ENCODE results near the gene CXXC5.
"Not testable (repeated sequence)": the region's sequence is repeated elsewhere in the genome, so short reads cannot be mapped to it uniquely, and the experiment has no call there.

Gene CXXC5

GRCh38 chr5:139710319-139711066 lies 62.3 kb downstream of the CXXC5 start:
- no peak overlapping the region for H3K9ac ChIP-seq (ENCODE audit: low read depth, low read length)
- H3K36me3 ChIP-seq (ENCODE audit: control insufficient read depth, insufficient read depth, low read length): no peaks in the 10 kb centered on the region
- H3K9me3 ChIP-seq (ENCODE audit: control insufficient read depth, insufficient read depth, low read length): no peaks in the 10 kb centered on the region
- H3K4me1 ChIP-seq (ENCODE audit: control insufficient read depth, insufficient read depth, low read length): peaks cover 23% of the 10 kb centered on the region
- peak overlapping the region; percentile 66 for H3K4me3 ChIP-seq (ENCODE audit: low read depth, low read length)
- H3K27me3 ChIP-seq (ENCODE audit: control insufficient read depth, insufficient read depth, low read length): peaks cover 20% of the 10 kb centered on the region

DNA sequence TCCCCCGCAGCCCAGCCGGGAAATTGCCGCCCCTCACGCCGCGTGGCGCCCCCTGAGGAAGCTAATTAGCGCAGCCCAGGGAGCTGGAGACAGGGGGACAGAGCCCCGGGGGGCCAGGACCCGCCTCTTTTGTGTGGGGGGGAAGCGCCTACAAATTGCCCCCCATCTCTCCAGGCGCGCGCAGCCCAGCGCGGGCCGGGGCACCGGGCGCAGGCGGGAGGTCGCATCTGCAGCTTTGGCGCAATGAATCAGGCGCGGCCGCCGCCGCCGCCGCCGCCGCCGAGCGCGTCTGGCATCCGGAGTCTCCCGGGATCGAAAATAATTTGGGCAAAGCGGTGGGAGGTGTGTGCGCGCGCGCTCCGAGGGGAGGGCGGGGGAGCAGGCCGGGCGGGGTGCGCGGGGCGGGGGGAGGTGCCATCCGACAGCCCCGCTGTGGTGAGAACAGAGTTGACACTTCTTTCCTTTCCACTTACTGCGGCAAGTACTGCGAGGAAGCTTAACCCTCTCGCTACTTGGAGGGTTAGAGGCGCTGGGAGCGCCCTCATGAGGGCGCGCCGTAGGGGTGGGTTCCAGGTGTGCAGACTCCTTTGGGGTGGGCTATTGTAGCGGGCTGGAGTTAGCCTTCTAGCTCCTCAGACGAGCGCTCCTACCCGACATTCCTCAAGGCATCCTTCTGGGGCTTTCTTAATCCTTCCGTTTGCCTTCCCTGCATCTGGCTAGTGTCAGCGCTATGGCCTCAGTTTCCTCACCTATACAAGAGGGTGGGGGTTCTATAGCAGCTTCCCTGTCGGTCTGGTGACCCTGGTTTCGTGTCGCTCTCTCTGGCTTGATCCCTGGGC lies 63.1 kb downstream of the CXXC5 start:
- peak overlapping the region; percentile 49 for H3K9ac ChIP-seq (ENCODE audit: low read depth, low read length)
- H3K36me3 ChIP-seq (ENCODE audit: control insufficient read depth, insufficient read depth, low read length): no peaks in the 10 kb centered on the region
- peaks cover 20% of the 10 kb centered on the region for H3K27me3 ChIP-seq (ENCODE audit: control insufficient read depth, insufficient read depth, low read length)
- peak overlapping the region; percentile 66 for H3K4me3 ChIP-seq (ENCODE audit: low read depth, low read length)
- H3K4me1 ChIP-seq (ENCODE audit: control insufficient read depth, insufficient read depth, low read length): peaks cover 20% of the 10 kb centered on the region
- H3K9me3 ChIP-seq (ENCODE audit: control insufficient read depth, insufficient read depth, low read length): no peaks in the 10 kb centered on the region

GRCh38 chr5:139711906-139712224 lies 63.7 kb downstream of the CXXC5 start:
- Histone ChIP-seq H3K4me3 (ENCODE audit: low read depth, low read length) (peak overlapping the region; percentile 64), H3K9ac (ENCODE audit: low read depth, low read length) (peak overlapping the region; percentile 49), H3K27me3 (ENCODE audit: control insufficient read depth, insufficient read depth, low read length) (peaks cover 20% of the 10 kb centered on the region), H3K9me3 (ENCODE audit: control insufficient read depth, insufficient read depth, low read length) (no peaks in the 10 kb centered on the region), H3K36me3 (ENCODE audit: control insufficient read depth, insufficient read depth, low read length) (no peaks in the 10 kb centered on the region), H3K4me1 (ENCODE audit: control insufficient read depth, insufficient read depth, low read length) (peaks cover 20% of the 10 kb centered on the region)

GRCh38 chr5:139712412-139712811 lies 64.3 kb downstream of the CXXC5 start:
- peaks cover 17% of the 10 kb centered on the region for H3K4me1 ChIP-seq (ENCODE audit: control insufficient read depth, insufficient read depth, low read length)
- no peaks in the 10 kb centered on the region for H3K36me3 ChIP-seq (ENCODE audit: control insufficient read depth, insufficient read depth, low read length)
- peaks cover 20% of the 10 kb centered on the region for H3K27me3 ChIP-seq (ENCODE audit: control insufficient read depth, insufficient read depth, low read length)
- H3K9me3 ChIP-seq (ENCODE audit: control insufficient read depth, insufficient read depth, low read length): no peaks in the 10 kb centered on the region
- H3K9ac ChIP-seq (ENCODE audit: low read depth, low read length): no peak overlapping the region
- peak overlapping the region; percentile 2 for H3K4me3 ChIP-seq (ENCODE audit: low read depth, low read length)

DNA sequence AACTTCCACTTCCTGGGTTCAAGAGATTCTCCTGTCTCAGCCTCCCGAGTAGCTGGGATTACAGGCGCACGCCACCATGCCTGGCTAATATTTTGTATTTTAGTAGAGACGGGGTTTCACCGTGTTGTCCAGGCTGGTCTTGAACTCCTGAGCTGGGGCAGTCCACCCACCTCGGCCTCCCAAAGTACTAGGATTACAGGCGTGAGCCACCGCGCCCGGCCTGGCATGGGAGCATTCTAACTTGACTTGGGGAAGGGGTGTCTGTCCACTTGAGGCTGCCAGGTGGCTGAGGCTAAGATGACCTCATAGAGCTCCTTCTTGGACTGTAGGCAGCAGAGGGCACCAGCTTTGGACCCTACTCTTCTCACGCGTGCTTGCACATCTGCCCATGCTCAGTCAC lies 65.7 kb downstream of the CXXC5 start:
- H3K27me3 ChIP-seq (ENCODE audit: control insufficient read depth, insufficient read depth, low read length): peaks cover 20% of the 10 kb centered on the region
- H3K36me3 ChIP-seq (ENCODE audit: control insufficient read depth, insufficient read depth, low read length); H3K9me3 ChIP-seq (ENCODE audit: control insufficient read depth, insufficient read depth, low read length); H3K4me1 ChIP-seq (ENCODE audit: control insufficient read depth, insufficient read depth, low read length); H3K4me3 ChIP-seq (ENCODE audit: low read depth, low read length); H3K9ac ChIP-seq (ENCODE audit: low read depth, low read length): not testable (repeated sequence)

GRCh38 chr5:139717221-139717620 lies 69.1 kb downstream of the CXXC5 start:
- Histone ChIP-seq H3K4me1 (ENCODE audit: control insufficient read depth, insufficient read depth, low read length) (peaks cover 4% of the 10 kb centered on the region), H3K9ac (ENCODE audit: low read depth, low read length) (no peak overlapping the region), H3K36me3 (ENCODE audit: control insufficient read depth, insufficient read depth, low read length) (no peaks in the 10 kb centered on the region), H3K9me3 (ENCODE audit: control insufficient read depth, insufficient read depth, low read length) (no peaks in the 10 kb centered on the region), H3K4me3 (ENCODE audit: low read depth, low read length) (no peak overlapping the region), H3K27me3 (ENCODE audit: control insufficient read depth, insufficient read depth, low read length) (peaks cover 13% of the 10 kb centered on the region)

DNA sequence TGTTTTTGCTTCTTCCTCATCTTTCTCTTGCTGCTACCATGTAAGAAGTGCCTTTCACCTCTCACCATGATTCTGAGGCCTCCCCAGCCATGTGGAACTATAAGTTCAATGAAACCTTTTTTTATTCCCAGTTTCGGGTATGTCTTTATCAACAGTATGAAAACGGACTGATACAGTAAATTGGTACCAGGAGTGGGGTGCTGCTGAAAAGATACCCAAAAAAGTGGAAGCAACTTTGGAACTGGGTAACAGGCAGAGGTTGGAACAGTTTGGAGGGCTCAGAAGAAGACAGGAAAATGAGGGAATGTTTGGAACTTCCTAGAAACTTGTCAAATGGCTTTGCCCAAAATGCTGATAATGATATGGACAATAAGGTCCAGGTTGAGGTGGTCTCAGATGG lies 70.3 kb downstream of the CXXC5 start:
- not testable (repeated sequence) for H3K4me3 ChIP-seq (ENCODE audit: low read depth, low read length); H3K36me3 ChIP-seq (ENCODE audit: control insufficient read depth, insufficient read depth, low read length)

GRCh38 chr5:139719970-139720369 lies 71.8 kb downstream of the CXXC5 start:
- not testable (repeated sequence) for H3K4me1 ChIP-seq (ENCODE audit: control insufficient read depth, insufficient read depth, low read length); H3K9me3 ChIP-seq (ENCODE audit: control insufficient read depth, insufficient read depth, low read length); H3K4me3 ChIP-seq (ENCODE audit: low read depth, low read length); H3K9ac ChIP-seq (ENCODE audit: low read depth, low read length); H3K27me3 ChIP-seq (ENCODE audit: control insufficient read depth, insufficient read depth, low read length); H3K36me3 ChIP-seq (ENCODE audit: control insufficient read depth, insufficient read depth, low read length)

More for the DNA sequence above, 70.3 kb downstream of the CXXC5 start:
- not testable (repeated sequence) for H3K27me3 ChIP-seq (ENCODE audit: control insufficient read depth, insufficient read depth, low read length); H3K4me1 ChIP-seq (ENCODE audit: control insufficient read depth, insufficient read depth, low read length); H3K9ac ChIP-seq (ENCODE audit: low read depth, low read length); H3K9me3 ChIP-seq (ENCODE audit: control insufficient read depth, insufficient read depth, low read length)

- no peak overlapping the region for H3K4me3 ChIP-seq (ENCODE audit: low read depth, low read length)
- no peaks in the 10 kb centered on the region for H3K36me3 ChIP-seq (ENCODE audit: control insufficient read depth, insufficient read depth, low read length)
- H3K27me3 ChIP-seq (ENCODE audit: control insufficient read depth, insufficient read depth, low read length): no peaks in the 10 kb centered on the region
- no peaks in the 10 kb centered on the region for H3K4me1 ChIP-seq (ENCODE audit: control insufficient read depth, insufficient read depth, low read length)
- no peaks in the 10 kb centered on the region for H3K9me3 ChIP-seq (ENCODE audit: control insufficient read depth, insufficient read depth, low read length)
- no peak overlapping the region for H3K9ac ChIP-seq (ENCODE audit: low read depth, low read length)
These were observed 75.9 kb downstream of the CXXC5 start for GRCh38 chr5:139723986-139724587.

GRCh38 chr5:139725073-139725830 lies 77.1 kb downstream of the CXXC5 start:
- Histone ChIP-seq H3K36me3 (ENCODE audit: control insufficient read depth, insufficient read depth, low read length) (no peaks in the 10 kb centered on the region), H3K4me1 (ENCODE audit: control insufficient read depth, insufficient read depth, low read length) (no peaks in the 10 kb centered on the region), H3K9me3 (ENCODE audit: control insufficient read depth, insufficient read depth, low read length) (no peaks in the 10 kb centered on the region), H3K4me3 (ENCODE audit: low read depth, low read length) (no peak overlapping the region), H3K9ac (ENCODE audit: low read depth, low read length) (no peak overlapping the region), H3K27me3 (ENCODE audit: control insufficient read depth, insufficient read depth, low read length) (no peaks in the 10 kb centered on the region)

DNA sequence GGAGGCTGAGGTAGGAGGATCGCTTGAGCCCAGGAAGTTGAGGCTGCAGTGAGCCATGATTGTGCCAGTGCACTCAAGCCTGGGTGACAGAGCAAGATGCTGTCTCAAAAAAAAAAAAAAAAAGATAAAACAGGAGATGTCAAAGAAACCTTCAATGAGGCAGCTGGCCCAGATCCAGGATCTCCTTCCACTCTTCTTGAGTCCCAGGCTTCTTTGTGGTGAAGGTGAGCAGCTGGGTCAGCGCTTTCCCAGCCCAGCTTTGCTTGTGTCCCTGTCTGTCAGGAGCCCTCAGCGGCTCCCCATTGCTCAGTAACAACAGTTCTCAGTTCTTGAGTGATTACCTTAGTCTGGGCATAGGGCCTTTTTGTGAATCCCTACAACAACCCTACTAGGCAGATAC lies 78.1 kb downstream of the CXXC5 start:
- Histone ChIP-seq H3K4me1 (ENCODE audit: control insufficient read depth, insufficient read depth, low read length) (no peaks in the 10 kb centered on the region), H3K36me3 (ENCODE audit: control insufficient read depth, insufficient read depth, low read length) (no peaks in the 10 kb centered on the region), H3K9ac (ENCODE audit: low read depth, low read length) (no peak overlapping the region), H3K4me3 (ENCODE audit: low read depth, low read length) (no peak overlapping the region), H3K27me3 (ENCODE audit: control insufficient read depth, insufficient read depth, low read length) (no peaks in the 10 kb centered on the region), H3K9me3 (ENCODE audit: control insufficient read depth, insufficient read depth, low read length) (no peaks in the 10 kb centered on the region)
